Measurements from ENCODE around the gene CDC14A. TPM values are rescaled to one million over a fixed set of nuclear protein-coding genes. Genes with fewer than 3 reads are reported as not detected.
"Not testable (repeated sequence)": the region's sequence is repeated elsewhere in the genome, so short reads cannot be mapped to it uniquely, and the experiment has no call there.

The CDC14A gene
- total RNA-seq, 1 experiment from 2014 or later, result 3.4 TPM

- Histone ChIP-seq H3K9ac (ENCODE audit: low read length) (no peak overlapping the region), H3K4me2 (ENCODE audit: low read length) (no peak overlapping the region), H3K4me3 (ENCODE audit: low read length) (no peak overlapping the region), H3K27ac (ENCODE audit: low read length) (no peak overlapping the region), H2AFZ (ENCODE audit: low read length) (no peak overlapping the region), H3K27me3 (ENCODE audit: low read length) (no peaks in the 10 kb centered on the region), H3K79me2 (ENCODE audit: low read length) (no peaks in the 10 kb centered on the region), H3K9me3 (ENCODE audit: low read length) (no peaks in the 10 kb centered on the region), H3K36me3 (ENCODE audit: low read depth, low read length) (no peaks in the 10 kb centered on the region), H3F3A (ENCODE audit: low read length, unreplicated experiment) (no peaks in the 10 kb centered on the region), H3K4me1 (ENCODE audit: insufficient read depth, low read length) (peaks cover 14% of the 10 kb centered on the region), H4K20me1 (ENCODE audit: low read length) (no peaks in the 10 kb centered on the region), H3K9me2 (replicated peaks; ENCODE audit: low read length) (no peaks in the 10 kb centered on the region)
- ChIA-PET CTCF (no interaction called here), POLR2A (ENCODE audit: unreplicated experiment) (no interaction called here)
- ATAC-seq, result peak; percentile 20; the same call in 1 of the 2 replicates
- intact Hi-C loops (cut with micrococcal nuclease), result loop anchor here (2.0 kb wide), 1 partner anchor 29 kb away; the partner anchor contains the start of gene CDC14A
- BruUV-seq (replicated peaks), result no TSS peak
- DNase-seq, result no peak
- TF ChIP-seq EZH2 (IDR thresholded peaks at IDR 0.05; ENCODE audit: low read length, unreplicated experiment) (no peak), CTCF (conservative IDR thresholded peaks at IDR 0.05; ENCODE audit: low read depth, low read length) (no peak), EZH2phosphoT487 (IDR thresholded peaks at IDR 0.05; ENCODE audit: borderline replicate concordance, low read length) (no peak)
These were observed 28.7 kb upstream of the CDC14A start for GRCh38 chr1:100323419-100324106.

- no peaks in the 10 kb centered on the region for H3K36me3 ChIP-seq (ENCODE audit: low read depth, low read length)
- H2AFZ ChIP-seq (ENCODE audit: low read length), result no peak overlapping the region
- peaks cover 14% of the 10 kb centered on the region for H3K4me1 ChIP-seq (ENCODE audit: insufficient read depth, low read length)
- BruUV-seq (replicated peaks), result no TSS peak
- no peak overlapping the region for H3K4me2 ChIP-seq (ENCODE audit: low read length)
- no peaks in the 10 kb centered on the region for H3F3A ChIP-seq (ENCODE audit: low read length, unreplicated experiment)
- ChIA-PET POLR2A (ENCODE audit: unreplicated experiment) (no interaction called here), CTCF (no interaction called here)
- H3K27ac ChIP-seq (ENCODE audit: low read length), result no peak overlapping the region
- H3K4me3 ChIP-seq (ENCODE audit: low read length), result no peak overlapping the region
- no peaks in the 10 kb centered on the region for H4K20me1 ChIP-seq (ENCODE audit: low read length)
- ATAC-seq, result peak; percentile 56
- no peaks in the 10 kb centered on the region for H3K79me2 ChIP-seq (ENCODE audit: low read length)
- H3K9me2 ChIP-seq (replicated peaks; ENCODE audit: low read length), result no peaks in the 10 kb centered on the region
- no peaks in the 10 kb centered on the region for H3K9me3 ChIP-seq (ENCODE audit: low read length)
- intact Hi-C loops (cut with micrococcal nuclease), result no loop called here
- H3K9ac ChIP-seq (ENCODE audit: low read length), result no peak overlapping the region
- no peak for TF ChIP-seq CTCF (conservative IDR thresholded peaks at IDR 0.05; ENCODE audit: low read depth, low read length)
- TF ChIP-seq EZH2phosphoT487 (IDR thresholded peaks at IDR 0.05; ENCODE audit: borderline replicate concordance, low read length), result no peak
- TF ChIP-seq EZH2 (IDR thresholded peaks at IDR 0.05; ENCODE audit: low read length, unreplicated experiment), result no peak
- peak; percentile 33 for DNase-seq
- no peaks in the 10 kb centered on the region for H3K27me3 ChIP-seq (ENCODE audit: low read length)
These were observed 26.6 kb upstream of the CDC14A start for GRCh38 chr1:100325415-100326324.

- H3K4me1 ChIP-seq (ENCODE audit: insufficient read depth, low read length), result peaks cover 14% of the 10 kb centered on the region
- ATAC-seq; POLR2A ChIA-PET (ENCODE audit: unreplicated experiment); H3K27ac ChIP-seq (ENCODE audit: low read length); H3K4me3 ChIP-seq (ENCODE audit: low read length); H3K9me3 ChIP-seq (ENCODE audit: low read length); H3K27me3 ChIP-seq (ENCODE audit: low read length); H2AFZ ChIP-seq (ENCODE audit: low read length); H3K79me2 ChIP-seq (ENCODE audit: low read length); H3K4me2 ChIP-seq (ENCODE audit: low read length); H3F3A ChIP-seq (ENCODE audit: low read length, unreplicated experiment); BruUV-seq (replicated peaks); DNase-seq; intact Hi-C loops (cut with micrococcal nuclease); H4K20me1 ChIP-seq (ENCODE audit: low read length); H3K9ac ChIP-seq (ENCODE audit: low read length); H3K36me3 ChIP-seq (ENCODE audit: low read depth, low read length); CTCF ChIA-PET; H3K9me2 ChIP-seq (replicated peaks; ENCODE audit: low read length): not testable (repeated sequence)
These were observed 26.0 kb upstream of the CDC14A start for GRCh38 chr1:100326325-100326670.
